Measurements from ENCODE around the gene PRKCA. TPM values are rescaled to one million over a fixed set of nuclear protein-coding genes. Genes with fewer than 3 reads are reported as not detected.

Gene PRKCA
- total RNA-seq, 1 donor, result 60.5 TPM

DNA sequence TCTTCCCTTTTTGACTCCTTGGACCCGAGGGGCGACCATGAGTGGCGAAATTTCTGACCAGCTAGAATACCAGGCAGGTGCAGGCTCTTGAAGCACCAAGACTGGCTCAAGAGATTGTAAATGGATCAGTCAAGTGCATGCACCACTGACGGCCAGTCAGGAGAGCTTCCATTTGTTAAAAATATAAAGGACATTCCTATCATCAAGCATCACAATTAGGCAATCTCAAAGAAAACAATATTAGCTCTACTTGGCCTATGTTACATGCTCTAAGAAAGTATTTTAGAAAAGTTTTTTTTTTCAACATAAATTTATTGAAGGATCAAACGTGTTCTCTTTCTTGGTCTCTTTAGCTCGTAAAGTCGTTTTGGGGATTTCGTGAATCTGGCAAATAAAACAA, 1.5 kb upstream of the PRKCA start:
- DNase-seq (ENCODE audit: low read depth), result no peak
- TF ChIP-seq, protein P1, sequence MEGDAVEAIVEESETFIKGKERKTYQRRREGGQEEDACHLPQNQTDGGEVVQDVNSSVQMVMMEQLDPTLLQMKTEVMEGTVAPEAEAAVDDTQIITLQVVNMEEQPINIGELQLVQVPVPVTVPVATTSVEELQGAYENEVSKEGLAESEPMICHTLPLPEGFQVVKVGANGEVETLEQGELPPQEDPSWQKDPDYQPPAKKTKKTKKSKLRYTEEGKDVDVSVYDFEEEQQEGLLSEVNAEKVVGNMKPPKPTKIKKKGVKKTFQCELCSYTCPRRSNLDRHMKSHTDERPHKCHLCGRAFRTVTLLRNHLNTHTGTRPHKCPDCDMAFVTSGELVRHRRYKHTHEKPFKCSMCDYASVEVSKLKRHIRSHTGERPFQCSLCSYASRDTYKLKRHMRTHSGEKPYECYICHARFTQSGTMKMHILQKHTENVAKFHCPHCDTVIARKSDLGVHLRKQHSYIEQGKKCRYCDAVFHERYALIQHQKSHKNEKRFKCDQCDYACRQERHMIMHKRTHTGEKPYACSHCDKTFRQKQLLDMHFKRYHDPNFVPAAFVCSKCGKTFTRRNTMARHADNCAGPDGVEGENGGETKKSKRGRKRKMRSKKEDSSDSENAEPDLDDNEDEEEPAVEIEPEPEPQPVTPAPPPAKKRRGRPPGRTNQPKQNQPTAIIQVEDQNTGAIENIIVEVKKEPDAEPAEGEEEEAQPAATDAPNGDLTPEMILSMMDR (IDR thresholded peaks at IDR 0.05; ENCODE audit: insufficient read depth, low read depth, low read length), result no peak
- H3K4me3 ChIP-seq (ENCODE audit: low read depth, low read length), result no peak overlapping the region

DNA sequence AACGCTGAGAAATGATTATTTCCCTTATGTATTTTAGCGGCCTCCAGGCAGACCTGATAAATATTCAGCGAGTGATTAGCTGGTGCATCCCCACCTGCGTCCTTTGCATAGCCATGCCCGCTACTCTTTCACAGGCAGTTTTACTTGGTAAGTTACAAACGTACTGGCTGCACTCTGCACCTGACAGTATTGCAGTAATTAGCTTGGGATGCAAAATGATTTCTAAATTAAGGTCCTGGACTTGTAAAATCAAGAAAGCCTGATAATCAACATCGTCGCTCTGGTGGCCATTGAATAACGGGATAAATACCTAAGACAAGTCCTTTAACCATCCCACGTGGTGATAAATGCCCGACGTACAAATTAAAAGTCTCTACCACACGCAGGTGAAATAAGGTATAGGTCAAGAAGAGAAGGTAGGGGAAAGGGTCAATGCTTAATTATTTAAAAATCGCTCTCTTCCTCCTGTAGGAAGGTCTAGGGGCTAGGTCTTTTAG, 998 bp upstream of the PRKCA start:
- H3K4me3 ChIP-seq (ENCODE audit: low read depth, low read length), result peak overlapping the region; percentile 85

DNA sequence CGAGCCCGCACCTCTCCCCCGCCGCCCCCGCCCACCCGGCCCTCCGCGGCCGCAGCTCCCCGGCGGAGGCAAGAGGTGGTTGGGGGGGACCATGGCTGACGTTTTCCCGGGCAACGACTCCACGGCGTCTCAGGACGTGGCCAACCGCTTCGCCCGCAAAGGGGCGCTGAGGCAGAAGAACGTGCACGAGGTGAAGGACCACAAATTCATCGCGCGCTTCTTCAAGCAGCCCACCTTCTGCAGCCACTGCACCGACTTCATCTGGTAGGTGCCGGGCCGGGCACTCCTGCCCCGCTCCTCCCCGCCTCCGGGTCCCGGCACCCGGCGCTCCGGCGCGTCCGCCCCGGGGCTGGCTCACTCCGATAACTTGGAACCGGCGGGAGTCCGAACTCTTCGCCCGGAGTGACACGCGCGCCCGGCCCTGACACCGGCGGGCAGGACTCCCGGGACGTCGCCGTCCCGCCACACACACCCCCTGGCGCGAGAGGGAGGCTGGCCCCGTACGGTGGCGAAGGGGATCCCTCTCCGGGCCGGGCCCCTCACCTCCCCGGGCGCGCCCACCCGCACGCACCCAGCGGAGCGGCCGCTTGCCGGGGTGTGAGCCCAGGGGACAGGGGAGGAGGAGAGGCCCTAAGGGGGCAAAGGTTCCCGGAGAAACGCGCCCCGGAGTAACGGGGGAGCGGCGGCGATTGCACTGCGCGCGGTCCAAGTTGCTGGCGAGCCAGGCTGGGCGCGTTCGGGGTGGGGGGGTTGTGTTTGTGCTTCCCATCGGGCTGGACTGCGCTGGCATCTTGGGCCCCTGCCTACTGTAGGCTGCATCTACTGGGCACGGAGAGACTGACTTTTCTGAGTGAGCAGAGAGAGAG, 581 bp downstream of the PRKCA start:
- DNase-seq (ENCODE audit: low read depth), result peak; percentile 60
- TF ChIP-seq, protein P1 (IDR thresholded peaks at IDR 0.05; ENCODE audit: insufficient read depth, low read depth, low read length), result no peak
- peak overlapping the region; percentile 87 for H3K4me3 ChIP-seq (ENCODE audit: low read depth, low read length)

More for the DNA sequence above, 998 bp upstream of the PRKCA start:
- TF ChIP-seq, protein P1 (IDR thresholded peaks at IDR 0.05; ENCODE audit: insufficient read depth, low read depth, low read length), result no peak
- no peak for DNase-seq (ENCODE audit: low read depth)

DNA sequence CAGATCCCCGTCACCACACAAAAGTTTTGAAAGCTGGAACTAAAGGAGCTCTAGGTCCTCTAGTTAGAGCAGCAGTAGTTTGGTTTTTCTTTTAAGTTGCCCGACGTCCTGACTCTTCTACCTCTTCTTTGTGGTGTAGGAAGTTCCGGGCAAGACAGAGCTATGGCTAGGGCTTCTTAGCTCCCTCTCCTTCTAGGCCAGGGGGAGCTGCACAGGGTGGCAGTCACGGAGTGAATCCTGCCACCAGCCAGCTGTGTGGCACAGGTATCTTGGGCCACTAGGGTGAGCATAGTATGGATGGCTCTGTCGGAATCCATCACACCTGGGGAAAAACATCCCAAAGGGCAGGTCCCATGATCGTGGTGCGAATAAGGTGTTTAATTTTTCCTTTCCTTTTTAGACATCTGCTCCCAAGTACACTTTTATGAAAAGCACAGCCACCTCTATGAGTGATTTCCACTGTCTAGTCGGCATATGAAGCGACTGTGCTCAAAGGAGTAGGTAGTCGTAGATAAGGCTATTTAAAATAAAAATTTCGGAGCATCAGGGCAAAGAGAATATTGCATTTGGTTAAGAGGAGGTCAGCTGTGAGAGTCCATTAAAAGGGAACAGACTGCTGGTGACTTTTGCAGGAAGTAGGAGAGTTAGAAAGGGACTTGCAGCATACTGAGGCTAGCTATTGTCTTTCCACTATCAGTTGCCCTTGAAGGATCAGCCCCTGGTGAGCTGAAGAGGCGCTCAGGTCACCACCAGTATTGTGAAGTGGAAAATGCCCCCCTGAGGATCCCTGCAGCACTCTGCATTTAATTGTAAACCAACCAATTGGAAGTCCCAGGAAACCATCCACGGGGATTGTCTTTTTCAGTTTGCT, 2.1 kb downstream of the PRKCA start:
- peak overlapping the region; percentile 87 for H3K4me3 ChIP-seq (ENCODE audit: low read depth, low read length)
- TF ChIP-seq, protein P1 (IDR thresholded peaks at IDR 0.05; ENCODE audit: insufficient read depth, low read depth, low read length), result peak; percentile 7
- peak; percentile 56 for DNase-seq (ENCODE audit: low read depth)

DNA sequence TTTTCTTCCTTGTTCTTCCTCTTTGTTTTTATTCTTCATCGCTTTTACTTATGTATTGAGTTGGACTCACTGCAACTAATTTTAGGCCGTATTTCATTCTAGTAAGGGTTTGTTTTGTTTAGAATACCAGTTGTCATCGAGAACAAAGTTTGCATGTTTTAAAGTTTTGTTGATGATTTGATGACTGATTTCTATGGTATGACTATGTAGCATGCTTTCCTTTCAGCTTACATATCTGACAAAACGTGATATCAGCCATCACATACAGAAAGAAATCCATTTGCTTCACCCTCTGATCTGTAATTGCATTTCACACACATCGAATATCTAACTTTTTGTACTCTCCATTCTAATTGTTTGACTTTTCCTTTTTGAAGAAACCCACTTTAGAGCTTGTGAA, 4.0 kb downstream of the PRKCA start:
- H3K4me3 ChIP-seq (ENCODE audit: low read depth, low read length), result peak overlapping the region; percentile 87
- peak; percentile 63 for DNase-seq (ENCODE audit: low read depth)
- TF ChIP-seq, protein P1 (IDR thresholded peaks at IDR 0.05; ENCODE audit: insufficient read depth, low read depth, low read length), result no peak

DNA sequence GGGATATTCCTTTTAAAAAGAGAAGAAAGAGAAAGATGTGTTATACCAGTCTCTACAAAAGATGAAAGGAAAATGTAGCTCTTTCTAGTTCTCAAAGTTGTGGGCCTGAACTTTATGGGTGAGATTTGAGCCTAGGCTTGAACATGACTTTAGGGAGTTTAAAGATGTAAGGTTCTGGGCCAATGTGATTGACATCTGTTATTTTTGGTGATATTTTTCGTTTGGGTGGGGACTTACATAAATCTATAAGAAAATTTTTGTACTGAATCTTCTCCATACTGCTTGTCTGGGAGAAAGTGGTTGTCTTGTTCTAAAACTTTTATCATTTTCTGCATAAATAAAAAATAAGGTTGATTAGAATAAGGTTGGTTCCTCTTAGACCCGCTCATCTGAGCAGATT, 4.8 kb downstream of the PRKCA start:
- TF ChIP-seq, protein P1 (IDR thresholded peaks at IDR 0.05; ENCODE audit: insufficient read depth, low read depth, low read length), result no peak
- no peak for DNase-seq (ENCODE audit: low read depth)
- no peak overlapping the region for H3K4me3 ChIP-seq (ENCODE audit: low read depth, low read length)
